Activated CD8-positive, alpha-beta memory T cell treated with anti-CD3 and anti-CD28 coated beads, Interleukin-2, amount 50 U/mL, for 1 hour (primary cell): ENCODE measurements around the gene FAM187B.
A peak's percentile ranks its signal among the peaks of the same experiment; 100 is the strongest.

ENCODE experiments used
- DNase-seq: peaks from one replicate; pipeline ENCODE4 v3.0.0-alpha.2; 2020; ENCODE audit errors: extremely low read depth

FAM187B gene

GRCh38 chr19:35228177-35228930 lies at the start of gene FAM187B:
FAM187B (minus strand) TSS chr19:35228739; CDS start chr19:35228680, 59 bp downstream.
- no peak for DNase-seq

- DNase-seq: no peak
These were observed 48.3 kb upstream of the FAM187B start for GRCh38 chr19:35276706-35277281.

GRCh38 chr19:35274323-35274722 lies 45.8 kb upstream of the FAM187B start:
- DNase-seq: no peak

- no peak for DNase-seq
These were observed 45.2 kb upstream of the FAM187B start for GRCh38 chr19:35273686-35274259.

GRCh38 chr19:35272954-35273649 lies 44.6 kb upstream of the FAM187B start:
- no peak for DNase-seq

GRCh38 chr19:35272122-35272719 lies 43.7 kb upstream of the FAM187B start:
- DNase-seq: no peak

GRCh38 chr19:35271546-35271945 lies 43.0 kb upstream of the FAM187B start:
- no peak for DNase-seq

- DNase-seq: no peak
These were observed 41.9 kb upstream of the FAM187B start for GRCh38 chr19:35270381-35270811.

- peak; percentile 39 for DNase-seq
These were observed 41.0 kb upstream of the FAM187B start for GRCh38 chr19:35269438-35270117.

- no peak for DNase-seq
These were observed 40.2 kb upstream of the FAM187B start, which contains the start of gene USF2 for GRCh38 chr19:35268536-35269437. USF2 (plus strand) TSS chr19:35268962; CDS start chr19:35269102, 140 bp downstream.

- no peak for DNase-seq
These were observed 39.4 kb upstream of the FAM187B start for GRCh38 chr19:35267818-35268535.

- no peak for DNase-seq
These were observed 38.8 kb upstream of the FAM187B start for GRCh38 chr19:35267353-35267817.

- DNase-seq: no peak
These were observed 38.2 kb upstream of the FAM187B start for GRCh38 chr19:35266520-35267352.

- DNase-seq: no peak
These were observed 37.5 kb upstream of the FAM187B start for GRCh38 chr19:35265900-35266519.

GRCh38 chr19:35265126-35265899 lies 36.8 kb upstream of the FAM187B start:
- no peak for DNase-seq

- DNase-seq: no peak
These were observed 36.0 kb upstream of the FAM187B start for GRCh38 chr19:35264268-35265125.
